ENCODE results near the gene ZNF845. TPM values are rescaled to one million over a fixed set of nuclear protein-coding genes. Genes with fewer than 3 reads are reported as not detected.
"Not testable (repeated sequence)": the region's sequence is repeated elsewhere in the genome, so short reads cannot be mapped to it uniquely, and the experiment has no call there.

The ZNF845 gene
- total RNA-seq, 1 experiment from 2014 or later: 8.6 TPM

GRCh38 chr19:53294786-53295441 lies 38.6 kb upstream of the ZNF845 start:
- no peaks in the 10 kb centered on the region for H3K36me3 ChIP-seq (ENCODE audit: insufficient read depth, low read length, poor library complexity, severe bottlenecking)
- CTCF ChIA-PET: no interaction called here

GRCh38 chr19:53301341-53301740 lies 32.2 kb upstream of the ZNF845 start:
- H3K27ac ChIP-seq (ENCODE audit: low read depth, low read length, poor library complexity, severe bottlenecking); DNase-seq (ENCODE audit: low spot score); BruUV-seq (replicated peaks); CTCF ChIA-PET; H3K36me3 ChIP-seq (ENCODE audit: insufficient read depth, low read length, poor library complexity, severe bottlenecking); H3K4me3 ChIP-seq (ENCODE audit: low read depth, low read length, poor library complexity, severe bottlenecking); intact Hi-C loops (cut with micrococcal nuclease; ENCODE audit: unreplicated experiment); H3K9me3 ChIP-seq (ENCODE audit: low read depth, low read length, poor library complexity, severe bottlenecking); POLR2A ChIA-PET (ENCODE audit: low non-redundant PET); H3K4me1 ChIP-seq (ENCODE audit: insufficient read depth, low read length, poor library complexity, severe bottlenecking); H3K27me3 ChIP-seq (replicated peaks; ENCODE audit: insufficient read depth, low read depth, low read length, poor library complexity): not testable (repeated sequence)

More at GRCh38 chr19:53294786-53295441, 38.6 kb upstream of the ZNF845 start:
- Histone ChIP-seq H3K9me3 (ENCODE audit: low read depth, low read length, poor library complexity, severe bottlenecking) (peaks cover 22% of the 10 kb centered on the region), H3K27me3 (replicated peaks; ENCODE audit: insufficient read depth, low read depth, low read length, poor library complexity) (no peaks in the 10 kb centered on the region), H3K27ac (ENCODE audit: low read depth, low read length, poor library complexity, severe bottlenecking) (no peak overlapping the region), H3K4me3 (ENCODE audit: low read depth, low read length, poor library complexity, severe bottlenecking) (no peak overlapping the region), H3K4me1 (ENCODE audit: insufficient read depth, low read length, poor library complexity, severe bottlenecking) (no peaks in the 10 kb centered on the region)
- DNase-seq (ENCODE audit: low spot score): no peak
- no TSS peak for BruUV-seq (replicated peaks)
- POLR2A ChIA-PET (ENCODE audit: low non-redundant PET): no interaction called here
- intact Hi-C loops (cut with micrococcal nuclease; ENCODE audit: unreplicated experiment): no loop called here
- TF ChIP-seq EZH2 (IDR thresholded peaks at IDR 0.05; ENCODE audit: borderline replicate concordance, low read depth, low read length, poor library complexity, severe bottlenecking) (no peak), CTCF (conservative IDR thresholded peaks at IDR 0.05; ENCODE audit: low read depth, low read length) (no peak)

- H3K36me3 ChIP-seq (ENCODE audit: insufficient read depth, low read length, poor library complexity, severe bottlenecking): no peaks in the 10 kb centered on the region
- no peak overlapping the region for H3K27ac ChIP-seq (ENCODE audit: low read depth, low read length, poor library complexity, severe bottlenecking)
- no peaks in the 10 kb centered on the region for H3K27me3 ChIP-seq (replicated peaks; ENCODE audit: insufficient read depth, low read depth, low read length, poor library complexity)
- no peak for TF ChIP-seq EZH2 (IDR thresholded peaks at IDR 0.05; ENCODE audit: borderline replicate concordance, low read depth, low read length, poor library complexity, severe bottlenecking)
- peak; percentile 65 for TF ChIP-seq CTCF (conservative IDR thresholded peaks at IDR 0.05; ENCODE audit: low read depth, low read length)
- ChIA-PET CTCF (no interaction called here), POLR2A (ENCODE audit: low non-redundant PET) (no interaction called here)
- no peaks in the 10 kb centered on the region for H3K9me3 ChIP-seq (ENCODE audit: low read depth, low read length, poor library complexity, severe bottlenecking)
- no peak overlapping the region for H3K4me3 ChIP-seq (ENCODE audit: low read depth, low read length, poor library complexity, severe bottlenecking)
- BruUV-seq (replicated peaks): no TSS peak
- no peaks in the 10 kb centered on the region for H3K4me1 ChIP-seq (ENCODE audit: insufficient read depth, low read length, poor library complexity, severe bottlenecking)
- peak; percentile 52 for DNase-seq (ENCODE audit: low spot score)
- intact Hi-C loops (cut with micrococcal nuclease; ENCODE audit: unreplicated experiment): no loop called here
Measured at GRCh38 chr19:53308339-53308811, 25.2 kb upstream of the ZNF845 start.

GRCh38 chr19:53311044-53311443 lies 22.5 kb upstream of the ZNF845 start:
- H3K36me3 ChIP-seq (ENCODE audit: insufficient read depth, low read length, poor library complexity, severe bottlenecking): no peaks in the 10 kb centered on the region
- ChIA-PET CTCF (interaction anchor here (0.6 kb wide), 1 partner anchor 1055 kb away, joined by 8 read pairs; no protein-coding TSS in a partner anchor), POLR2A (ENCODE audit: low non-redundant PET) (no interaction called here)
- H3K9me3 ChIP-seq (ENCODE audit: low read depth, low read length, poor library complexity, severe bottlenecking): no peaks in the 10 kb centered on the region
- TF ChIP-seq CTCF (conservative IDR thresholded peaks at IDR 0.05; ENCODE audit: low read depth, low read length) (no peak), EZH2 (IDR thresholded peaks at IDR 0.05; ENCODE audit: borderline replicate concordance, low read depth, low read length, poor library complexity, severe bottlenecking) (no peak)
- no peaks in the 10 kb centered on the region for H3K27me3 ChIP-seq (replicated peaks; ENCODE audit: insufficient read depth, low read depth, low read length, poor library complexity)
- DNase-seq (ENCODE audit: low spot score): no peak
- no peak overlapping the region for H3K4me3 ChIP-seq (ENCODE audit: low read depth, low read length, poor library complexity, severe bottlenecking)
- intact Hi-C loops (cut with micrococcal nuclease; ENCODE audit: unreplicated experiment): no loop called here
- no peaks in the 10 kb centered on the region for H3K4me1 ChIP-seq (ENCODE audit: insufficient read depth, low read length, poor library complexity, severe bottlenecking)
- H3K27ac ChIP-seq (ENCODE audit: low read depth, low read length, poor library complexity, severe bottlenecking): no peak overlapping the region
- no TSS peak for BruUV-seq (replicated peaks)

Measured in A673 (cell line).